WTC11 (cell line): ENCODE results near the gene RAB3IL1. TPM values are rescaled to one million over a fixed set of nuclear protein-coding genes. Genes with fewer than 3 reads are reported as not detected.
A peak's percentile ranks its signal among the peaks of the same experiment; 100 is the strongest.

Source experiments
- ATAC-seq: fragments of 200-7000 bp; cut with Tn5 transposase; 2 replicates; pipeline ENCODE4 v1.10.0; 2021; ENCODE audit warnings: mild to moderate bottlenecking, moderate library complexity
- CTCF ChIA-PET: fragments of 300-600 bp; sonication (Branson Sonifier 250); formaldehyde crosslinking; loops from one replicate; lab custom pipeline; 2021; ENCODE audit warnings: antibody characterized with exemption; lab: Charles Lee
- POLR2A ChIA-PET: fragments of 350-600 bp; sonication (Branson Sonifier 250); formaldehyde crosslinking; loops from one replicate; lab custom pipeline; 2021; ENCODE audit warnings: antibody characterized with exemption; lab: Charles Lee
- DNase-seq: peaks from one replicate; pipeline ENCODE4 v3.0.0; 2021; ENCODE audit warnings: low spot score
- H3K27ac Mint-ChIP-seq: 2 replicates; pipeline ENCODE4 v1.8.0; 2021; ENCODE audit warnings: mixed read lengths
- H3K27me3 Mint-ChIP-seq: 2 replicates; pipeline ENCODE4 v1.8.0; 2021; ENCODE audit warnings: low read depth, mild to moderate bottlenecking, moderate library complexity, mixed read lengths
- H3K36me3 Mint-ChIP-seq: 2 replicates; pipeline ENCODE4 v1.8.0; 2021; ENCODE audit warnings: mixed read lengths
- H3K4me1 Mint-ChIP-seq: 2 replicates; pipeline ENCODE4 v1.8.0; 2022; ENCODE audit warnings: mixed read lengths
- H3K4me3 Mint-ChIP-seq: 2 replicates; pipeline ENCODE4 v1.8.0; 2021; ENCODE audit warnings: mild to moderate bottlenecking, moderate library complexity, mixed read lengths
- H3K9me3 Mint-ChIP-seq: 2 replicates; pipeline ENCODE4 v1.8.0; 2021; ENCODE audit warnings: mixed read lengths
- ETV6 ChIP-seq: sonication (generic); formaldehyde crosslinking; IDR thresholded peaks from 2 replicates; pipeline ENCODE4 v1.8.1; 2022; ENCODE audit warnings: mild to moderate bottlenecking, missing genetic modification reagents
- FOXK1 ChIP-seq: sonication (generic); formaldehyde crosslinking; IDR thresholded peaks from 2 replicates; pipeline ENCODE4 v1.8.0; 2022; ENCODE audit warnings: mild to moderate bottlenecking, moderate library complexity, missing genetic modification reagents
- GABPB1 ChIP-seq: sonication (generic); formaldehyde crosslinking; IDR thresholded peaks from 2 replicates; pipeline ENCODE4 v1.8.1; 2023; ENCODE audit warnings: mild to moderate bottlenecking, missing genetic modification reagents
- MYBL2 ChIP-seq: sonication (generic); formaldehyde crosslinking; IDR thresholded peaks from 2 replicates; pipeline ENCODE4 v1.8.1; 2023; ENCODE audit warnings: mild to moderate bottlenecking, moderate library complexity, missing genetic modification reagents
- NFATC4 ChIP-seq: fragments of 250-450 bp; sonication (Bioruptor Pico); IDR thresholded peaks from 2 replicates; pipeline ENCODE4 v1.9.0; 2021; ENCODE audit warnings: mild to moderate bottlenecking
- NR1H2 ChIP-seq: sonication (generic); formaldehyde crosslinking; IDR thresholded peaks from 2 replicates; pipeline ENCODE4 v1.9.0; 2021; ENCODE audit warnings: mild to moderate bottlenecking, moderate library complexity, missing genetic modification reagents
- PREB ChIP-seq: sonication (generic); formaldehyde crosslinking; IDR thresholded peaks from 2 replicates; pipeline ENCODE4 v1.8.1; 2022; ENCODE audit warnings: mild to moderate bottlenecking, missing genetic modification reagents, moderate library complexity, borderline replicate concordance
- SMAD4 ChIP-seq: sonication (generic); formaldehyde crosslinking; IDR thresholded peaks from 2 replicates; pipeline ENCODE4 v1.8.0; 2022; ENCODE audit warnings: mild to moderate bottlenecking, missing genetic modification reagents
- TEAD1 ChIP-seq: sonication (generic); formaldehyde crosslinking; IDR thresholded peaks from 2 replicates; pipeline ENCODE4 v1.8.0; 2022; ENCODE audit warnings: mild to moderate bottlenecking, missing genetic modification reagents
- TEAD4 ChIP-seq: sonication (generic); formaldehyde crosslinking; IDR thresholded peaks from 2 replicates; pipeline ENCODE4 v1.8.0; 2022; ENCODE audit warnings: mild to moderate bottlenecking, missing genetic modification reagents
- TP53 ChIP-seq: sonication (generic); formaldehyde crosslinking; IDR thresholded peaks from 2 replicates; pipeline ENCODE4 v1.8.1; 2023; ENCODE audit warnings: mild to moderate bottlenecking, missing genetic modification reagents
- USF2 ChIP-seq: sonication (generic); formaldehyde crosslinking; IDR thresholded peaks from 2 replicates; pipeline ENCODE4 v1.8.1; 2023; ENCODE audit warnings: mild to moderate bottlenecking, missing genetic modification reagents, moderate library complexity
- ZNF138 ChIP-seq: sonication (generic); formaldehyde crosslinking; conservative IDR thresholded peaks from 2 replicates; pipeline ENCODE4 v1.8.1; 2022; ENCODE audit warnings: mild to moderate bottlenecking, moderate library complexity, missing genetic modification reagents
- ZNF219 ChIP-seq: sonication (generic); formaldehyde crosslinking; IDR thresholded peaks from 2 replicates; pipeline ENCODE4 v1.8.0; 2023; ENCODE audit warnings: missing genetic modification reagents, mild to moderate bottlenecking, borderline replicate concordance
- ZNF263 ChIP-seq: sonication (generic); formaldehyde crosslinking; IDR thresholded peaks from 2 replicates; pipeline ENCODE4 v1.8.1; 2022; ENCODE audit warnings: low read depth, mild to moderate bottlenecking, moderate library complexity, missing genetic modification reagents
- ZNF317 ChIP-seq: sonication (generic); formaldehyde crosslinking; IDR thresholded peaks from 2 replicates; pipeline ENCODE4 v1.8.1; 2023; ENCODE audit warnings: low read depth, mild to moderate bottlenecking, moderate library complexity, missing genetic modification reagents, borderline replicate concordance
- total RNA-seq: library from RNA; stranded (reverse); gene quantifications from 3 replicates; pipeline ENCODE4 v1.2.3, GENCODE V29; 2021
- TF ChIP-seq, protein P1 (sequence below): fragments of 250-450 bp; sonication (Bioruptor Pico); conservative IDR thresholded peaks from 2 replicates; pipeline ENCODE4 v1.9.0; 2021; ENCODE audit warnings: mild to moderate bottlenecking
- TF ChIP-seq, protein P2 (sequence below): fragments of 250-450 bp; sonication (Bioruptor Pico); IDR thresholded peaks from 2 replicates; pipeline ENCODE4 v1.9.0; 2021; ENCODE audit warnings: mild to moderate bottlenecking
- TF ChIP-seq, protein P3 (sequence below): fragments of 250-450 bp; sonication (Bioruptor Pico); IDR thresholded peaks from 2 replicates; pipeline ENCODE4 v2.1.2; 2022; ENCODE audit warnings: mild to moderate bottlenecking, moderate library complexity
- TF ChIP-seq, protein P4 (sequence below): fragments of 250-450 bp; sonication (Bioruptor Pico); IDR thresholded peaks from 2 replicates; pipeline ENCODE4 v1.8.0; 2021; ENCODE audit warnings: mild to moderate bottlenecking

Gene RAB3IL1
- total RNA-seq, 1 experiment from 2014 or later, result 7.2 TPM

- Mint-ChIP-seq H3K36me3 (no peaks in the 10 kb centered on the region), H3K9me3 (no peaks in the 10 kb centered on the region), H3K27ac (peak overlapping the region; percentile 53), H3K4me1 (peaks cover 41% of the 10 kb centered on the region), H3K27me3 (peaks cover 5% of the 10 kb centered on the region), H3K4me3 (no peak overlapping the region)
- DNase-seq (no peak), ATAC-seq (no peak)
- POLR2A ChIA-PET, result interaction anchor here (1.9 kb wide), 1 partner anchor 16 kb away, joined by 9 read pairs; no protein-coding TSS in a partner anchor
- CTCF ChIA-PET, result interaction anchor here (0.9 to 5.3 kb wide), 13 partner anchors 10 to 184 kb away, joined by 3 to 95 read pairs (median 7); no protein-coding TSS in a partner anchor
- TF ChIP-seq MYBL2 (CRISPR knock-in tag), result no peak
- TF ChIP-seq, protein P1, sequence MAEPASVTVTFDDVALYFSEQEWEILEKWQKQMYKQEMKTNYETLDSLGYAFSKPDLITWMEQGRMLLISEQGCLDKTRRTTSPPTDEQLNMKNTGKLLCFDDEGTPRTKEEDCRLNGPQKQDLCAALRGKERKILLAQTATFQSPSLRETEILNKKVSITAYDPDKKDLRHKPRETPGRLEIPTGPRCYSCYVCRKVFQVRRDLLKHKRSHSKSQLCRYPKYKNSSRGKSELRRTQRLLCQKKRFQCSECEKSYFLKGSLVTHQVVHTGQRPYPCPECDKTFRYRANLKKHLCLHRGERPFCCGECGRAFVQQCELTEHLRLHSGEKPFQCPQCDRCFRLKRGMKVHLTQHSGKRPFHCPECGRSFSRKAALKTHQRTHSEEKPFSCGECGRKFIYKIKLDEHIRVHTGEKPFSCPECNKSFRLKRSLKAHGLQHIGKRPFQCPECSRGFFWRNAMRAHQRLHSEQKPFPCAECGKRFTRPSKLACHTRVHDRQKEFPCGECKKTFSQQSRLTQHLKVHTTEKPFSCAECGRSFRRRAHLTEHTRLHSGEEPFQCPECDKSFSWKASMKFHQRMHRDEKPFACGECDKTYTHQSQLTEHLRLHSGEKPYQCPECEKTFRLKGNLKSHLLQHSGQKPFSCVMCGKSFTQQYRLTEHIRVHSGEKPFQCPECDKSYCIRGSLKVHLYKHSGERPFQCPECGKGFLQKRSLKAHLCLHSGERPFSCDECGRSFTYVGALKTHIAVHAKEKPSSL (CRISPR knock-in tag), result no peak
- no peak for TF ChIP-seq TP53 (CRISPR knock-in tag)
- 0 out of 2 replicates have a peak, but pooled peaks have one; percentile 34 for TF ChIP-seq ZNF317 (CRISPR knock-in tag)
- TF ChIP-seq FOXK1, result no peak
- no peak for TF ChIP-seq ZNF263 (CRISPR knock-in tag)
Observed at GRCh38 chr11:61924064-61924455, 6.7 kb upstream of the RAB3IL1 start.

GRCh38 chr11:61923166-61924063 is 6.0 kb upstream of the RAB3IL1 start:
- Mint-ChIP-seq H3K9me3 (no peaks in the 10 kb centered on the region), H3K4me1 (peaks cover 42% of the 10 kb centered on the region), H3K27ac (peak overlapping the region; percentile 94), H3K4me3 (peak overlapping the region; percentile 41), H3K36me3 (no peaks in the 10 kb centered on the region), H3K27me3 (peaks cover 11% of the 10 kb centered on the region)
- TF ChIP-seq, protein P2, sequence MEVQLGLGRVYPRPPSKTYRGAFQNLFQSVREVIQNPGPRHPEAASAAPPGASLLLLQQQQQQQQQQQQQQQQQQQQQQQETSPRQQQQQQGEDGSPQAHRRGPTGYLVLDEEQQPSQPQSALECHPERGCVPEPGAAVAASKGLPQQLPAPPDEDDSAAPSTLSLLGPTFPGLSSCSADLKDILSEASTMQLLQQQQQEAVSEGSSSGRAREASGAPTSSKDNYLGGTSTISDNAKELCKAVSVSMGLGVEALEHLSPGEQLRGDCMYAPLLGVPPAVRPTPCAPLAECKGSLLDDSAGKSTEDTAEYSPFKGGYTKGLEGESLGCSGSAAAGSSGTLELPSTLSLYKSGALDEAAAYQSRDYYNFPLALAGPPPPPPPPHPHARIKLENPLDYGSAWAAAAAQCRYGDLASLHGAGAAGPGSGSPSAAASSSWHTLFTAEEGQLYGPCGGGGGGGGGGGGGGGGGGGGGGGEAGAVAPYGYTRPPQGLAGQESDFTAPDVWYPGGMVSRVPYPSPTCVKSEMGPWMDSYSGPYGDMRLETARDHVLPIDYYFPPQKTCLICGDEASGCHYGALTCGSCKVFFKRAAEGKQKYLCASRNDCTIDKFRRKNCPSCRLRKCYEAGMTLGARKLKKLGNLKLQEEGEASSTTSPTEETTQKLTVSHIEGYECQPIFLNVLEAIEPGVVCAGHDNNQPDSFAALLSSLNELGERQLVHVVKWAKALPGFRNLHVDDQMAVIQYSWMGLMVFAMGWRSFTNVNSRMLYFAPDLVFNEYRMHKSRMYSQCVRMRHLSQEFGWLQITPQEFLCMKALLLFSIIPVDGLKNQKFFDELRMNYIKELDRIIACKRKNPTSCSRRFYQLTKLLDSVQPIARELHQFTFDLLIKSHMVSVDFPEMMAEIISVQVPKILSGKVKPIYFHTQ (CRISPR knock-in tag), result no peak
- TF ChIP-seq FOXK1 (0 out of 2 replicates have a peak, but pooled peaks have one; percentile 54), GABPB1 (CRISPR knock-in tag) (peak; percentile 58)
- ChIA-PET CTCF (interaction anchor here (0.6 to 5.3 kb wide), 14 partner anchors 10 to 185 kb away, joined by 3 to 95 read pairs (median 6); no protein-coding TSS in a partner anchor), POLR2A (interaction anchor here (1.9 kb wide), 1 partner anchor 16 kb away, joined by 9 read pairs; no protein-coding TSS in a partner anchor)
- ATAC-seq (peak; percentile 67), DNase-seq (peak; percentile 69)

- Mint-ChIP-seq H3K4me1 (peaks cover 48% of the 10 kb centered on the region), H3K4me3 (no peak overlapping the region), H3K27ac (peak overlapping the region; percentile 94; the same call in 1 of the 2 replicates), H3K9me3 (no peaks in the 10 kb centered on the region), H3K27me3 (peaks cover 20% of the 10 kb centered on the region), H3K36me3 (no peaks in the 10 kb centered on the region)
- ChIA-PET POLR2A (interaction anchor here (1.9 kb wide), 1 partner anchor 15 kb away, joined by 9 read pairs; no protein-coding TSS in a partner anchor), CTCF (interaction anchor here (1.3 to 5.3 kb wide), 7 partner anchors 14 to 175 kb away, joined by 3 to 95 read pairs (median 17); no protein-coding TSS in a partner anchor)
- no peak for DNase-seq
- no peak; the same call in 1 of the 2 replicates for ATAC-seq
- TF ChIP-seq ZNF138 (CRISPR knock-in tag) (no peak), NR1H2 (CRISPR knock-in tag) (no peak), ZNF219 (CRISPR knock-in tag) (no peak), TEAD4 (CRISPR knock-in tag) (no peak), ETV6 (CRISPR knock-in tag) (no peak), USF2 (CRISPR knock-in tag) (no peak), SMAD4 (no peak), PREB (no peak), NFATC4 (CRISPR knock-in tag) (no peak), TEAD1 (CRISPR knock-in tag) (no peak)
- TF ChIP-seq, protein P3, sequence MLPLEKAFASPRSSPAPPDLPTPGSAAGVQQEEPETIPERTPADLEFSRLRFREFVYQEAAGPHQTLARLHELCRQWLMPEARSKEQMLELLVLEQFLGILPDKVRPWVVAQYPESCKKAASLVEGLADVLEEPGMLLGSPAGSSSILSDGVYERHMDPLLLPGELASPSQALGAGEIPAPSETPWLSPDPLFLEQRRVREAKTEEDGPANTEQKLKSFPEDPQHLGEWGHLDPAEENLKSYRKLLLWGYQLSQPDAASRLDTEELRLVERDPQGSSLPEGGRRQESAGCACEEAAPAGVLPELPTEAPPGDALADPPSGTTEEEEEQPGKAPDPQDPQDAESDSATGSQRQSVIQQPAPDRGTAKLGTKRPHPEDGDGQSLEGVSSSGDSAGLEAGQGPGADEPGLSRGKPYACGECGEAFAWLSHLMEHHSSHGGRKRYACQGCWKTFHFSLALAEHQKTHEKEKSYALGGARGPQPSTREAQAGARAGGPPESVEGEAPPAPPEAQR, result no peak
- TF ChIP-seq, protein P4, sequence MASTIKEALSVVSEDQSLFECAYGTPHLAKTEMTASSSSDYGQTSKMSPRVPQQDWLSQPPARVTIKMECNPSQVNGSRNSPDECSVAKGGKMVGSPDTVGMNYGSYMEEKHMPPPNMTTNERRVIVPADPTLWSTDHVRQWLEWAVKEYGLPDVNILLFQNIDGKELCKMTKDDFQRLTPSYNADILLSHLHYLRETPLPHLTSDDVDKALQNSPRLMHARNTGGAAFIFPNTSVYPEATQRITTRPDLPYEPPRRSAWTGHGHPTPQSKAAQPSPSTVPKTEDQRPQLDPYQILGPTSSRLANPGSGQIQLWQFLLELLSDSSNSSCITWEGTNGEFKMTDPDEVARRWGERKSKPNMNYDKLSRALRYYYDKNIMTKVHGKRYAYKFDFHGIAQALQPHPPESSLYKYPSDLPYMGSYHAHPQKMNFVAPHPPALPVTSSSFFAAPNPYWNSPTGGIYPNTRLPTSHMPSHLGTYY (CRISPR knock-in tag), result no peak
Observed at GRCh38 chr11:61922539-61922938, 5.2 kb upstream of the RAB3IL1 start.
